ENCODE data around the gene CRIP2. TPM values are rescaled to one million over a fixed set of nuclear protein-coding genes. Genes with fewer than 3 reads are reported as not detected.

CRIP2 gene
- total and polyA plus RNA-seq, 9 of the 15 experiments (the other 6 are each of a cell fraction or from before 2014, with no cell fraction given): 0.18 to 2.0 (median 0.69) TPM; not detected in 1

DNA sequence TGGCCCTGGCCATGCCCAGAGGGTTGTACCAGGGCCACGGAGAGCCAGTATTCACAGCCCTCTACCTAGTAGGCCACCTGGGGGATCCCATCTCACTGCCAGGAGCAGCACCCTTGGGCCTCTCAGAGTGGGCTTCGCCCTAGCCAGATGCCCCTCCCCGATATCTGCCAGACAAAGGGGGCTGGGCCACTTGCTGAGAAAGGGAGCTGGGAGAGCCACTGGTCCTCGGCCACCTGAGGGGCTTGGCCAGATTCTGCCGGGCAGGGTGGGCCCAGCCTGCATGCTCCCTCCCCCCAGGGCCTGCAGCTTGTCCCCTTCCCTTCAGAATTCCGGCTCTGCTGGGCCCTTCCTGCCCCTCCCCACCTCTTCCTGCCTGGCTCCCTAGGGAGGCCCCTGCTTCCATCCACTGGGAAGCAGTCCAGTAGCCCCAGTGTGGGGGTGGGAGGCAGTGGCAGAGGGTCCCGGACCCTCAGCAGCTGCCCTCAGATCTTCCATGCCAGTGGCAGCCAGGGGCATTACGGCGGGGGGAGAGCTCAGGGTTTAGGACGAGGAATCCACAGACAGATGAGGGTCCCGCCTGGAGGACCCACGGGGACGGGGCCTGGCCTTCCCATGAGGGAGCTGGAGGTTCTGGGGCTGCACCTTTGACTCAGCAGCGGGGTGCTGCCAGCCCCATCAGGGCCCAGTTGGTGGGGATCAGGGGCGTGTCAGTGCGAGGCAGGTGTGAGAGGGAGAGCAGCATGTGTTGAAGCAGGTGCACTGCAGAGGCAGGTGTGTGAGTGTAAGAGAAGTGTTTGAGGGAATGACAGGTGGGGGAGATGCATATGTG is 2.4 kb downstream of the CRIP2 start:
- ChIA-PET CTCF (ENCODE audit: low intra/inter-chr PET ratio) (no interaction called here), POLR2A (no interaction called here)
- Histone ChIP-seq H3K79me2 (ENCODE audit: control insufficient read depth, insufficient read depth, low read length) (no peaks in the 10 kb centered on the region), H3K4me2 (ENCODE audit: insufficient read depth, low read length) (no peak overlapping the region), H3K9me3 (replicated peaks; ENCODE audit: control insufficient read depth, insufficient read depth, low read depth, low read length) (no peaks in the 10 kb centered on the region), H2AFZ (ENCODE audit: low read depth, low read length) (no peak overlapping the region), H3K36me3 (ENCODE audit: control insufficient read depth, insufficient read depth, low read length) (no peaks in the 10 kb centered on the region), H3K9me1 (ENCODE audit: control insufficient read depth, insufficient read depth, low read length) (no peaks in the 10 kb centered on the region), H3K27ac (ENCODE audit: extremely low read depth, low read depth, low read length) (no peak overlapping the region), H3K27me3 (ENCODE audit: control insufficient read depth in 2 of 2, insufficient read depth in 2 of 2, low read length in 2 of 2) (peaks cover 0 to 7% of the 10 kb centered on the region in 2 experiments; a peak in 1 of 5 replicates), H3K9ac (ENCODE audit: insufficient read depth in 1 of 2, low read depth in 2 of 2, low read length in 2 of 2) (no peak overlapping the region), H3K4me1 (replicated peaks in 1 of 2; ENCODE audit: control insufficient read depth in 2 of 2, insufficient read depth in 2 of 2, low read length in 2 of 2) (peaks cover 2 to 94% of the 10 kb centered on the region in 2 experiments), H4K20me1 (replicated peaks; ENCODE audit: control insufficient read depth, insufficient read depth, low read length) (no peaks in the 10 kb centered on the region; the same call in 1 of the 2 replicates), H3K4me3 (no peak overlapping the region)
- in situ Hi-C loops (cut with MboI) (no loop called here), intact Hi-C loops (cut with micrococcal nuclease) (loop anchor here (10.0 kb wide), 1 partner anchor 48 kb away; the partner anchor contains the start of gene TMEM121)
- FAIRE-seq: no peak
- 58% methylated on average over 11 of the region's 16 CpGs for WGBS (ENCODE audit: insufficient coverage, low coverage, missing lambda C conversion rate)
- no peak for DNase-seq (ENCODE audit: extremely low read depth in 1 of 4, low spot score in 3 of 4)
- BruUV-seq (replicated peaks): no TSS peak
- ATAC-seq: no peak
- TF ChIP-seq CREBBP (IDR thresholded peaks at IDR 0.05; ENCODE audit: low read depth, low read length): no peak
- no peak for TF ChIP-seq ZBTB7A (IDR thresholded peaks at IDR 0.05; ENCODE audit: borderline replicate concordance, control insufficient read depth, low read depth, low read length)
- no peak for TF ChIP-seq WHSC1 (IDR thresholded peaks at IDR 0.05; ENCODE audit: low read length)
- no peak for TF ChIP-seq GTF2E2 (tag; IDR thresholded peaks at IDR 0.05)
- no peak for TF ChIP-seq HDAC8 (tag; IDR thresholded peaks at IDR 0.05)
- no peak for TF ChIP-seq SMARCB1 (IDR thresholded peaks at IDR 0.05; ENCODE audit: insufficient read length, low read depth)
- no peak for TF ChIP-seq E2F8 (IDR thresholded peaks at IDR 0.05; ENCODE audit: low read depth, partially characterized antibody)
- no peak for TF ChIP-seq MTA2 (IDR thresholded peaks at IDR 0.05; ENCODE audit: low read depth)
- TF ChIP-seq POLR2AphosphoS5 (IDR thresholded peaks at IDR 0.05; ENCODE audit: control insufficient read depth, insufficient read depth, low read depth, low read length): no peak
- TF ChIP-seq TRIM25 (IDR thresholded peaks at IDR 0.05; ENCODE audit: borderline replicate concordance): no peak
- TF ChIP-seq SMARCA4 (IDR thresholded peaks at IDR 0.05): no peak
- TF ChIP-seq ZNF184 (CRISPR knock-in tag; IDR thresholded peaks at IDR 0.05): no peak
- TF ChIP-seq, protein P1, sequence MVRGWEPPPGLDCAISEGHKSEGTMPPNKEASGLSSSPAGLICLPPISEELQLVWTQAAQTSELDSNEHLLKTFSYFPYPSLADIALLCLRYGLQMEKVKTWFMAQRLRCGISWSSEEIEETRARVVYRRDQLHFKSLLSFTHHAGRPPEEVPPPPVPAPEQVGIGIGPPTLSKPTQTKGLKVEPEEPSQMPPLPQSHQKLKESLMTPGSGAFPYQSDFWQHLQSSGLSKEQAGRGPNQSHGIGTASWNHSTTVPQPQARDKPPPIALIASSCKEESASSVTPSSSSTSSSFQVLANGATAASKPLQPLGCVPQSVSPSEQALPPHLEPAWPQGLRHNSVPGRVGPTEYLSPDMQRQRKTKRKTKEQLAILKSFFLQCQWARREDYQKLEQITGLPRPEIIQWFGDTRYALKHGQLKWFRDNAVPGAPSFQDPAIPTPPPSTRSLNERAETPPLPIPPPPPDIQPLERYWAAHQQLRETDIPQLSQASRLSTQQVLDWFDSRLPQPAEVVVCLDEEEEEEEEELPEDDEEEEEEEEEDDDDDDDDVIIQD (CRISPR knock-in tag; IDR thresholded peaks at IDR 0.05): no peak
- no peak for TF ChIP-seq HNRNPH1 (optimal IDR thresholded peaks at IDR 0.05; ENCODE audit: low read depth, low read length)
- TF ChIP-seq MEIS2 (IDR thresholded peaks at IDR 0.05; ENCODE audit: partially characterized antibody): no peak
